ENCODE data around the gene SLX1A.
"Not testable (repeated sequence)": the region's sequence is repeated elsewhere in the genome, so short reads cannot be mapped to it uniquely, and the experiment has no call there.

Gene SLX1A

DNA sequence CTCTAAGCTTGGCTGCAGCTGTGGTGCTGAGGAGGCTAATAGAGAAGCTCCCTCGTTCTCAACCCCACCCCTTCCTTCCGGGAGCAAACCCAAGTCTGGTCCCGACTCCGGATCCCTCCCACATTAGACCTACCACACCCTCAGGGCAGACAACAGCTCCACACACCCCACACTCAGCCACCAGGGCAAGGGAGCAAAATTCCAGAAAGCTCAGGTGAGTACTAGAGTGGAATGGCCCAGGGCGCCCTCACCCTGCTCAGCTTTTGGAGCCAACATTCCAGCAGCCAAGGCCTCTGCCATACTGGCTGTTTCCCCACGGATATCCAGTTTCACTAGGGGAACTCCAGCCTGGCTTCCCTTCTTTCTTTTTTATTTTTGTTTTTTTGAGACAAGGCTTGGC is 15.4 kb downstream of the SLX1A start:
- not testable (repeated sequence) for H3K9me2 ChIP-seq (ENCODE audit: low read depth, low read length); H3K9ac ChIP-seq (ENCODE audit: low read length); H3K9me3 ChIP-seq (ENCODE audit: low read length); H3K27me3 ChIP-seq (ENCODE audit: insufficient read depth, low read length); H3K27ac ChIP-seq (ENCODE audit: low read depth, low read length, poor library complexity, severe bottlenecking); H3K4me2 ChIP-seq (ENCODE audit: low read length); H2AFZ ChIP-seq (ENCODE audit: low read length); H3K4me3 ChIP-seq (ENCODE audit: low read depth, low read length, poor library complexity, severe bottlenecking); H3K36me3 ChIP-seq (ENCODE audit: insufficient read depth, low read length); H3K4me1 ChIP-seq (ENCODE audit: insufficient read depth, low read length, severe bottlenecking); H4K20me1 ChIP-seq (ENCODE audit: insufficient read depth, low read length); H3F3A ChIP-seq (ENCODE audit: insufficient read depth, low read length); H3K79me2 ChIP-seq (ENCODE audit: insufficient read depth, low read length)

DNA sequence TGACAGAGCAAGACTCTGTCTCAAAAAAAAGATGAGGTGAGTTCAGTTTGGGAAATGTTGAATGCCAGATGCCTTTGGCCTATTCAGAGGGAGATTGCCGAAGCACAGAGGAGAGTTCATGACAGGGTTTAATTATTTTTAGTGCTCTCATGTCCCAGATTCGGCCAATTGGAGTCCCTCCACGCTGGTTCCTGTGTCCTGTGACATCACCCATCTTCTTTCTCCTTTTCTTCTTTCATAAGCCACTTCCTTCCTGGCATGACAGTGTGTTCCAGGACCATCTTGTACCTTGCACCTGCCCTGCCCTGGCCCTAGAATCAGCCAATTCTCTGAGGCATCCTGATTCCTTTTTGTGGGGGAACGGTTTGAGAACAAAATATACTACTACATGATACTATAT is 17.7 kb downstream of the SLX1A start:
- not testable (repeated sequence) for H3F3A ChIP-seq (ENCODE audit: insufficient read depth, low read length); H3K4me2 ChIP-seq (ENCODE audit: low read length); H3K4me1 ChIP-seq (ENCODE audit: insufficient read depth, low read length, severe bottlenecking); H3K27me3 ChIP-seq (ENCODE audit: insufficient read depth, low read length); H2AFZ ChIP-seq (ENCODE audit: low read length); H3K9me2 ChIP-seq (ENCODE audit: low read depth, low read length); H3K9ac ChIP-seq (ENCODE audit: low read length); H3K4me3 ChIP-seq (ENCODE audit: low read depth, low read length, poor library complexity, severe bottlenecking); H3K36me3 ChIP-seq (ENCODE audit: insufficient read depth, low read length); H4K20me1 ChIP-seq (ENCODE audit: insufficient read depth, low read length); H3K79me2 ChIP-seq (ENCODE audit: insufficient read depth, low read length); H3K27ac ChIP-seq (ENCODE audit: low read depth, low read length, poor library complexity, severe bottlenecking); H3K9me3 ChIP-seq (ENCODE audit: low read length)

GRCh38 chr16:30217082-30217481 is 23.4 kb downstream of the SLX1A start:
- not testable (repeated sequence) for H3K27me3 ChIP-seq (ENCODE audit: insufficient read depth, low read length); H3K79me2 ChIP-seq (ENCODE audit: insufficient read depth, low read length); H3K27ac ChIP-seq (ENCODE audit: low read depth, low read length, poor library complexity, severe bottlenecking); H4K20me1 ChIP-seq (ENCODE audit: insufficient read depth, low read length); H3K4me1 ChIP-seq (ENCODE audit: insufficient read depth, low read length, severe bottlenecking); H3K36me3 ChIP-seq (ENCODE audit: insufficient read depth, low read length); H3F3A ChIP-seq (ENCODE audit: insufficient read depth, low read length); H3K4me2 ChIP-seq (ENCODE audit: low read length); H2AFZ ChIP-seq (ENCODE audit: low read length); H3K9me2 ChIP-seq (ENCODE audit: low read depth, low read length); H3K4me3 ChIP-seq (ENCODE audit: low read depth, low read length, poor library complexity, severe bottlenecking); H3K9me3 ChIP-seq (ENCODE audit: low read length); H3K9ac ChIP-seq (ENCODE audit: low read length)
